ENCODE measurements around the gene ST3GAL2.

GRCh38 chr16:70419384-70420327 lies 19.2 kb downstream of the ST3GAL2 start:
- TF ChIP-seq ZNF274 (IDR thresholded peaks at IDR 0.05; ENCODE audit: low read depth, low read length) (no peak), YY1 (IDR thresholded peaks at IDR 0.05; ENCODE audit: insufficient read depth, insufficient read length) (no peak), SUZ12 (IDR thresholded peaks at IDR 0.05; ENCODE audit: extremely low read depth, insufficient read depth, insufficient read length) (no peak)
